Measurements from ENCODE around the gene ARHGEF16.

ARHGEF16 gene

DNA sequence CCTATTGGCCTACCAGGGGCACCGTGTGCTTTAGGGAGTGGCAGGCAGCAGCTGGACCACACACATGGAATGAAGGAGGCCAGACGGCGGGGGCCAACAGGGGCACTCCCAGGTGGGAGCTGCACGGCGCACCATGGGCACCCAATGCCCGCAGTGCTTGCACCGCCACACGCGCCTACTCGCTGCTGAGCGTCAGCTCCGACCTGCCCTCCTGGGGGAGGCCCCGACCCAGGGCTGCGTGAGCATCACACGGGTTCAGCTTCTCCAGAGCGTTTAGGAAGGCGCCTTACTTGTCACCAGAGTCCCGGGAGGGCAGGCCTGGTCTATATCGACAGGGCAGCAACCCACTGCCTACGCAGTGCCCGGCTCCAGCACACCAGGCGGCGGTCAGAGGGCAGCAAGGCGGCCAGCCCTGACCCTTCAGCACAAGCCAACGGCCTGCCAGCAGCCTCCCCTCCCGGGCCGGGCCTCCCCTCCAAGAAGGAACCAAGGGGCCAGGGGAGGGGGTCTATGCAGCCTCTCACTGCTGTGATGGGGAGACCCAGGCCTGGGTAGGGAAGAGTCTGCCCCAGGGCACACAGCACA is 64.9 kb downstream of the ARHGEF16 start:
- no peak for DNase-seq (ENCODE audit: low read depth)

- DNase-seq (ENCODE audit: low read depth) = no peak
Observed at GRCh38 chr1:3520419-3521378, 66.2 kb downstream of the ARHGEF16 start.

GRCh38 chr1:3521426-3521825 is 67.0 kb downstream of the ARHGEF16 start:
- no peak for DNase-seq (ENCODE audit: low read depth)

DNA sequence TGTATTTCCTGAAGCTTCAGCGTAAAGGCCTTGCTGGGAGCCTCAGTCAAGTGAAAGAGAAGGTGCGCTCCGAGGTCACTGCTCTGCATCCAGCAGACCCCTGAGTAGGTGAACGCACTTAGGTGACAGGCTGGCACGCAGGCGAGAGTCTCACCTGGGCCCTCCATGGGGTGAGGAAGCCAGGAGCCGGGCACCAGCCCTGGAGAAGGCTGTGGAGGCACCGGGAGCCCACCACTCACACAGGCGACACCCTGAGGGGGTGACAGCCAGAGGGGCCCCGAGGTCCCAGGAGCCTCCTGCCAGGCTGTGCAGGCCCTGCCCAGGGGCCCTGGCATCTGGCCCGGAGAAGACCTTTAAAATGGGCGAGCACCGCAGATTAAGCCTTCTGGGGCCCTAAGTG is 67.6 kb downstream of the ARHGEF16 start:
- no peak for DNase-seq (ENCODE audit: low read depth)

DNA sequence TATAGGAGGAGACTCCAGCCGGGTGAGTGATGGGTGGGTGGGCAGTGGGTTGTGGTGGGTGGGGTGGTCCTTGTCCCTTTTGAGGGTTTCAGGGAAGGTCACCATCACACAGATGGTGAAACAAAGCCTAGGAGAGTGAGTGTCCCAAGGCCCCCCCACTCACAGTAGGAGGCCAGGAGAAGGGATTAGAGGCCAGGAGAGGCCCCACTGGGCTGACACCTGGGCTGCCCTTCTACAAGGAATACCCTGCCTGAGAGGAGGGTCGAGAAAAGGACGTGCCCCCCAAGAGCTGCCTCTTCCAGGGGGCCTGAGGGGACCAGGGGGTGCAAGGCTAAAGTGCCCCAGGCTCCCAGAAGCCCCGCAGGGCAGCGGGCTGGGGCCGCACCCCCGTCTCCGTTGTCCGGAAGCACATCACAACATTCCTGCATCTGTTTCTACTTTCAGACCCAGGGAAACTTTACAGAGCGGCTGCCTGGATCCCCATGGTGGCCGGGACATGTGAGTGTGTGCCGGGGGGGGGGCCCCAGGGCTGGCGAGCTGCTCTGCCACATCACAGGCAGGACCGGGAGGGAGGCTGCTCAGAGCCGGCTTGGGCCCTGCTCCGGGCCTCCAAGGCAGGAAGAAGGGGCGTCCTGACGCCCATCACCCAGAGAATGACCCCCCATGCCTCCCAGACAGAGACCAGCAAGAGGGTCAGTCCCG is 68.2 kb downstream of the ARHGEF16 start:
- DNase-seq (ENCODE audit: low read depth) = no peak

DNA sequence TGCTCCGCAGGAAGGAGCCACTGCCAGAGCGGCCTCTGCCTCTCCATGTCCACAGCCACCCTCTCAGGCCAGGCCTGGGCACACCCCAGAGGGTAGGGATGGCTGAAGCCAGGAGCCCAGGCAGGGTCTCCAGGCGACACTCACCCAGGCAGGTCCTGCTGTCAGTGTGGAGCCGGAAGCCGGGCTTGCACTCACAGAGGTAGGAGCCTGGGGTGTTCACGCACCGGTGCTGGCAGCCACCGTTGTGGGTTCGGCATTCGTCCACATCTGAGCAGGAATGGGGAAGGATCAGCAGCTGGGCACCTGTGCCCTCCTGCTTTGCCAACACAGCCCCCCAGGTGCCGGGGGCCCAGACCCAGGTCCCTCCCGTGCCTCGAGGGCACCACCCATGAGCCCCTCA is 69.5 kb downstream of the ARHGEF16 start:
- DNase-seq (ENCODE audit: low read depth) = no peak

GRCh38 chr1:3524556-3525203 is 70.2 kb downstream of the ARHGEF16 start:
- DNase-seq (ENCODE audit: low read depth) = no peak

GRCh38 chr1:3525551-3526482 is 71.4 kb downstream of the ARHGEF16 start:
- no peak for DNase-seq (ENCODE audit: low read depth)

- no peak for DNase-seq (ENCODE audit: low read depth)
Observed at GRCh38 chr1:3527774-3528173, 73.3 kb downstream of the ARHGEF16 start.

GRCh38 chr1:3529099-3529729 is 74.7 kb downstream of the ARHGEF16 start:
- DNase-seq (ENCODE audit: low read depth) = no peak

GRCh38 chr1:3530086-3530925 is 75.8 kb downstream of the ARHGEF16 start:
- no peak for DNase-seq (ENCODE audit: low read depth)

Data from stimulated activated CD8-positive, alpha-beta memory T cell treated with anti-CD3 and anti-CD28 coated beads, Interleukin-15, amount 100 ng/mL, for 24 hours (primary cell).